ENCODE measurements around the gene FARP1. TPM values are rescaled to one million over a fixed set of nuclear protein-coding genes. Genes with fewer than 3 reads are reported as not detected.

Gene FARP1
- total RNA-seq, 3 donors from 2014 or later: 0.45 to 0.86 (median 0.63) TPM

DNA sequence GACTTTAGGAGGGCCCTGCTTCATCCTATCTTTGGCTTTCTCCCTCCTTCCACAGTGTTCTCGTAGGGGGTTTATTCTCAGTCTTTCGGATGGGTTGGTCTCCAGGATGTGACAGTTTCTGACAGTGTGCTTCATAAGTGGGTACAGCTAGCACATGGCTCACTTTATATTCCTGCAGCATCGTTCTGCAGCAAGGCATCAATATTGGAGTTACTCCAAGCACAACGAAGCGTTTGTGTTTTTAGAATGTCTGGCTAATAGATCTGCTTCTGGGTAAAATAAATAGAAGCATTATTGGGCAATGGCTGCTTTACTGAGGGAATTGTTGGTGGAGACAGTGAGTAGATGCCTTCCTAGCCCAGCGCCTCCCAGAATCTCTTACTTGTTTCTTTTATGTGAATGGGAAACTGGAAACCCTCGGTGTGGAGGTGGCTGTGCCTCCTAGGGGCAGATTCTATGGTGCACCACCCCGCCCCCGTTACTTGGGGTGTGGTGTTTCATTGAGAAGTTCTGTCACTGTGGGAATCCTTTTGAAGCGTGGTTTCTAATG lies 2.0 kb downstream of the FARP1 start:
- ATAC-seq (no peak), DNase-seq (no peak)
- Mint-ChIP-seq H3K4me3 (no peak overlapping the region), H3K27me3 (ENCODE audit: low read depth) (peaks cover 66% of the 10 kb centered on the region), H3K9me3 (no peaks in the 10 kb centered on the region), H3K4me1 (ENCODE audit: low read depth) (peaks cover 11% of the 10 kb centered on the region), H3K36me3 (ENCODE audit: insufficient read depth) (no peaks in the 10 kb centered on the region)

DNA sequence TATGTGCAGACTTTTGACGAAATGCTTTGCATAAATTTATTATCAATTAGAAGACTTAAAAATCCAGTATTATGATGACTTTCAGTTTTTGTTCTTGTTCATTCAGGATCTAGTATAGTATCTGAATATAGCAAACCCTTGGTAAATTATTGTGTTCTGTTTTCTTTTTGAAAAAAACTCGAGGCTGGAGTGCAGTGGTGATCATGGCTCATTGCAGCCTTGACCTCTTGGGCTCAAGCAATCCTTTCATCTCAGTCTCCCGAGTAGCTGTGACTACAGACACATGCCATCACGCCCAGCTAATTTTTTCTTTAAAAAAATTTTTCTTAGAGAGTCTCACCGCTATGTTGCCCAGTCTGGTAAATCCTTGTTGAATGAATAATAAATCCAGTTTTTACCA lies 4.6 kb downstream of the FARP1 start:
- Mint-ChIP-seq H3K4me1 (ENCODE audit: low read depth) (peaks cover 3% of the 10 kb centered on the region), H3K4me3 (no peak overlapping the region), H3K27me3 (ENCODE audit: low read depth) (peaks cover 59% of the 10 kb centered on the region), H3K36me3 (ENCODE audit: insufficient read depth) (no peaks in the 10 kb centered on the region), H3K9me3 (no peaks in the 10 kb centered on the region)
- DNase-seq (no peak), ATAC-seq (no peak)

DNA sequence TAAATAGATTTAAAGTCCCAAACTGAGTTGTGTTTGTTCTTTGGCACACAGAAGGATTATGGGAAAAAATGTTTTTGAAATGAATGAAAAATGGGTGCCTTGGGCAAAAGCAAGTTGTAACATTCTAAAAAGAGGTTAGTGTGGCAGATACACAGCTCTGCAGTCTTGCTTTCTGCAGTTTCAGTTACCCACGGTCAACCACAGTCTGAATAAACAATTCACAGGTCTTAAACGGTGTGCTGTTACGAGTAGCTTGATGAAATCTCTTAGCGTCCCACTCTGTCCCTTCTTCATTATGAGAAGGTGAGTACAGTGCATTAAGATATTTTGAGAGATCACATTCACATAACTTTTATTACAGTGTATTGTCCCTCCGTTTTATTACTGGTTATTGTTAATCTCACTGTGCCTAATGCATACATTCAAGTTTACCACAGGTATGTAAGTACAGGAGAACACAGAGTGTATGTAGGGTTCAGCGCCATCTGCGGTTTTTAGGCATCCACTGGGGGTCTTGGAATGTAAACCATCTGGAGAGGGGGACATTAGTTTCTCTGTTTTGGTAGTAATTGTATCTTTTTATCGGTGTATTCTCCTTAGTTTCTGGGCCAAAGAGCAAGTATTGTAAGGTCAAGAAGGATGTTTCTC lies 8.1 kb downstream of the FARP1 start:
- ATAC-seq: no peak
- Mint-ChIP-seq H3K4me1 (ENCODE audit: low read depth) (no peaks in the 10 kb centered on the region), H3K9me3 (no peaks in the 10 kb centered on the region), H3K36me3 (ENCODE audit: insufficient read depth) (no peaks in the 10 kb centered on the region), H3K4me3 (no peak overlapping the region), H3K27me3 (ENCODE audit: low read depth) (peaks cover 46% of the 10 kb centered on the region)
- DNase-seq: no peak

DNA sequence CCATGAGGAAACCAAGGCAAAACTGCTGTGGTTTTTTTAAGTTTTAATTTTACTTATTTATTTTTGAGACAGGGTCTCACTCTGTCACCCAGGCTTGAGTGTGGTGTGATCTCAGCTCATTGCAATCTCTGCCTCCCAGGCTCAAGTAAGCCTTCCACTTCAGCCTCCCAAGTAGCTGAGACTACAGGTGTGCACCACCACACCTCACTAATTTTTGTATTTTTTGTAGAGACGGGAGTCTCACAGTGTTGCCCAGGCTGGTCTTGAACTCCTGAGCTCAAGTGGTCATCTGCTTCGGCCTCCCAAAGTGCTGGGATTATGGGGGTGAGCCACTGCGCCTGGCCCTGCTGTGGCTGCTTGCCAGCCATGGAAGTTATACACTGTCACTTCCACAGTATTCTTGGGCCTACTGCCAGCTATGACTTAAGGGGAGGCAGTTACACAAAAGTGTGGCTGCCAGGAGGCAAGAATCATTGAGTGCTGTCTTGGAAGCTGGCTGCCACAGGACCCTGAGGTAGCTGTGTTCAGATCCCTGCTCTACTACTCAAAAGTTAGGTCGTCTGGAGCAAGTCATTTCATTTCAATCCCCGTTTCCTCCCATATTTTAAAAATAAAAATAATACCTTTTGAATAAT lies 12.7 kb downstream of the FARP1 start:
- H3K36me3 Mint-ChIP-seq (ENCODE audit: insufficient read depth): no peaks in the 10 kb centered on the region
- H3K27me3 Mint-ChIP-seq (ENCODE audit: low read depth): peaks cover 16% of the 10 kb centered on the region

DNA sequence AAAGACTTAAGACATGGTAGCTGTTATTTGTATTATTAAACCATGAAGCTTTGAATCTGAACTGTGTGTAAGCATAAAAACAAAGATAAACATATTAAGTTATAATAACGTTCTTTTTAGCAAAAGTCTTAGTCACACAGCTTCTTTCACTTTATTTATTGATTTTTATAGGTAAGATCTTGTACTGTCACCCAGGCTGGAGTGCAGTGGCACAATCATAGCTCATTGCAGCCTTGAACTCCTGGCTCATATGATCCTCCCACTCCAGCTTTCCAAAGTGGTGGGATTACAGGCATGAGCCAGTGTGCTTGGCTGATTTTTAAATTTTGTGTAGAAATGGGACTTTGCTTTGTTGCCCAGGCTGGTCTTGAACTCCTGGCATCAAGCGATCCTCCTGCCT lies 13.4 kb downstream of the FARP1 start:
- ATAC-seq (no peak), DNase-seq (no peak)
- H3K4me1 Mint-ChIP-seq (ENCODE audit: low read depth): no peaks in the 10 kb centered on the region
- peaks cover 14% of the 10 kb centered on the region for H3K27me3 Mint-ChIP-seq (ENCODE audit: low read depth)
- no peak overlapping the region for H3K4me3 Mint-ChIP-seq
- no peaks in the 10 kb centered on the region for H3K9me3 Mint-ChIP-seq
- no peaks in the 10 kb centered on the region for H3K36me3 Mint-ChIP-seq (ENCODE audit: insufficient read depth)

More for the DNA sequence above, 12.7 kb downstream of the FARP1 start:
- Mint-ChIP-seq H3K4me1 (ENCODE audit: low read depth) (no peaks in the 10 kb centered on the region), H3K4me3 (no peak overlapping the region), H3K9me3 (no peaks in the 10 kb centered on the region)
- no peak for DNase-seq
- ATAC-seq: no peak

DNA sequence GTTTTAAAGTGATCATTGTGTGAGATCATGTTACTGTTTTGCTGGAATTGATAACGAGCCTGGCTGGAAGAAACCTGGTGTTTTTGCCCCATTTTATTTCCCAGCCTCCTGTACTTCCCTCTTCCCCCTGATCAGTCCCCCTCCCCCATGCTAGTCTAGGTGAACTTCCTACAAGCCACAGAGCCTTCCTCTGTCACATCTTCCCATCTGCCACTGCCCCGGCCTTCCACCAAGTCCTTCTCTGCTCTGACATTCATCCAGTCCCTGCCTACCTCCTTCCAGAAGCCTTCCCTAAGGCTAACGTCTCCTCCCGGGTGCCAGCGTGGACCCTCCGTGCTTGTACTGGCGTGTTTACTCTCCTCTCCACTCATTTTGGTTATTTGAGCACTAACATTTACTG lies 14.3 kb downstream of the FARP1 start:
- H3K4me1 Mint-ChIP-seq (ENCODE audit: low read depth): no peaks in the 10 kb centered on the region
- no peaks in the 10 kb centered on the region for H3K36me3 Mint-ChIP-seq (ENCODE audit: insufficient read depth)
- H3K9me3 Mint-ChIP-seq: no peaks in the 10 kb centered on the region
- ATAC-seq (no peak), DNase-seq (no peak)
- peaks cover 8% of the 10 kb centered on the region for H3K27me3 Mint-ChIP-seq (ENCODE audit: low read depth)
- H3K4me3 Mint-ChIP-seq: no peak overlapping the region

DNA sequence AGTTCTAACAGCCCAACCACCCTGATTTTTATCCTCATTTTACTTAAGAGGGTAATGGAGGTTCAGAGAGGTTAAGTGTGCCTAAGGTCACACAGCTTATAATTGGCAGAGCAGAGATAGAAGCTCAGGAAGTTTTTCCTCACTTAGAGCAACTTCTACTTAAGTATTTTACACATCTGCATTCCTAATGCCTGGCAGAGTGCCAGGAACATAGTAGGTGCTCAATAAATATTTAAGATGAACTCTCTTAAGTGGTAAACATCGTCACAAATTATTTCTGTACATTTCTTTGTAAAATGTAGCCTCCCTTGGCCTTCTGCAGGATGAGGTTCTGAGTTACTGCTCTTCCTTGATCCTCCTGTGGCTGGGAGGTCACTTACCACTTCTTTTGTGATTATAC lies 14.7 kb downstream of the FARP1 start:
- DNase-seq (no peak), ATAC-seq (no peak)
- no peaks in the 10 kb centered on the region for H3K9me3 Mint-ChIP-seq
- H3K36me3 Mint-ChIP-seq (ENCODE audit: insufficient read depth): no peaks in the 10 kb centered on the region
- peaks cover 7% of the 10 kb centered on the region for H3K27me3 Mint-ChIP-seq (ENCODE audit: low read depth)
- H3K4me3 Mint-ChIP-seq: no peak overlapping the region
- no peaks in the 10 kb centered on the region for H3K4me1 Mint-ChIP-seq (ENCODE audit: low read depth)

DNA sequence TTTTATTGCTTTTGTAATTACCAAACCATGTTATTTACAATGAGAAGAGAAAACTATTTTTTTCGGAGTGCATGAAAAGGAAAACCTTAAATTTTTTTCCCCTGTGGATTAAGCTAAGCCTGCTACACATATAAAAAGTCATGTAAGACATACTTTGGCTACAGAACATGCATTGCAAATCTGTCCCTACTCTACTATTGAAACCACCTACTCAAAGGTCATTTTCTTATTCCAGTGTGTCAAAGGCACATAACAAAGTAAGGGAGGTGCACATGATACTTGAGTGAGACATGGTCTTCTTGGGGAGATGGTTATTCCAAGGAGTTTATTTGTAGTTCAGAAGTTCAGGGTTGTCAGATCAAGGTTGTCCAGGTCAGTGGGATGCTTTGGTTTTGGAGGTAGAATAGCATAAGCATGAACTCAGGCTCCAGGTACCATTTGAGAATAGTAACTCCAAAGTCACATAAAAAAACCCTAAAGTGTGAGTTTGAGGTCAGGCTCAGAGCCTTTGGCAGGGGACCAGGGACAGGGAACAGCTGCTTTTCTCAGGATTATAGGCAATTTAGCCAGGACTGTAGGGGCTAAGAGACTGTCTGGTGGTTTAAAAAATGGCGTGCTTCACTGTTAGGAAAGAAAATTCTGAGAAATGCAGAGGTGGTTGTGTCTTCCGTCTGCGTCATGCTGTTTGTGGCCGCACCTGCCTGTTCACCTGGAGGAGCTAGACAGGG lies 15.4 kb downstream of the FARP1 start:
- Mint-ChIP-seq H3K9me3 (no peaks in the 10 kb centered on the region), H3K4me1 (ENCODE audit: low read depth) (no peaks in the 10 kb centered on the region), H3K4me3 (no peak overlapping the region), H3K27me3 (ENCODE audit: low read depth) (peaks cover 4% of the 10 kb centered on the region), H3K36me3 (ENCODE audit: insufficient read depth) (no peaks in the 10 kb centered on the region)
- no peak for DNase-seq
- no peak for ATAC-seq

DNA sequence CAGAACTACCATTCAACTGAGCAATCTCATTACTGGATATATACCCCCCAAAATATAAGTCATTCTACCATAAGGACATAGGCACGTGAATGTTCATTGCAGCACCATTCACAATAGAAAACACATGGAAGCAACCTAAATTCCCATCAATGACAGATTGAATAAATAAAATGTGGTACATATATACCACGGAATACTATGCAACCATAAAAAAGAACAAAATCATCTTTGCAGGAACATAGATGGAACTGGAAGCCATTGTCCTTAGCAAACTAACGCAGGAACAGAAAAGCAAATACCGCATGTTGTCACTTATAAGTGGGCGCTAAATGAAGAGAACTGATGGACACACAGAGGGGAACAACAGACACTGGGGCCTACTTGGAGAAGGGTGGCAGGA lies 20.0 kb downstream of the FARP1 start:
- Mint-ChIP-seq H3K36me3 (ENCODE audit: insufficient read depth) (no peaks in the 10 kb centered on the region), H3K4me3 (no peak overlapping the region), H3K27me3 (ENCODE audit: low read depth) (no peaks in the 10 kb centered on the region), H3K9me3 (no peaks in the 10 kb centered on the region), H3K4me1 (ENCODE audit: low read depth) (no peaks in the 10 kb centered on the region)
- DNase-seq (no peak), ATAC-seq (no peak)

DNA sequence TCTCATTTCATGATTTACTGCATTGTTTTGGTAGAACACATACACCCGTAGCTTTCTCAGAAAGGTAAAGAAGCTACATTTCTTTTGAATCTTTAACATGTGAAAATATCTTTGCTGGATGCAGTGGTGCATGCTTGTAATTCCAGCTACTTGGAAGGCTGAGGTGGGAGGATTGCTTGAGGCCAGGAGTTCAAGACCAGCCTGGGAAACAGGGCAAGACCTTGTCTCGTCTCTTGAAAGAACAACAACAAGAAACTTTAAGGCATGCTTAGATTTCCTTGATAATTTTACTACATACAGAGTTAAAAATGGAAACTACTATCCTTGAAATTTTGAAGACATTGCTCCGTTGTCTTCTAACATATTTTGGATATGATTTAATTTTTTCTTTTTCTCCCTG lies 26.4 kb downstream of the FARP1 start:
- H3K36me3 Mint-ChIP-seq (ENCODE audit: insufficient read depth): no peaks in the 10 kb centered on the region
- DNase-seq (no peak), ATAC-seq (no peak)
- H3K9me3 Mint-ChIP-seq: no peaks in the 10 kb centered on the region
- H3K27me3 Mint-ChIP-seq (ENCODE audit: low read depth): peaks cover 16% of the 10 kb centered on the region
- H3K4me3 Mint-ChIP-seq: no peak overlapping the region
- no peaks in the 10 kb centered on the region for H3K4me1 Mint-ChIP-seq (ENCODE audit: low read depth)

DNA sequence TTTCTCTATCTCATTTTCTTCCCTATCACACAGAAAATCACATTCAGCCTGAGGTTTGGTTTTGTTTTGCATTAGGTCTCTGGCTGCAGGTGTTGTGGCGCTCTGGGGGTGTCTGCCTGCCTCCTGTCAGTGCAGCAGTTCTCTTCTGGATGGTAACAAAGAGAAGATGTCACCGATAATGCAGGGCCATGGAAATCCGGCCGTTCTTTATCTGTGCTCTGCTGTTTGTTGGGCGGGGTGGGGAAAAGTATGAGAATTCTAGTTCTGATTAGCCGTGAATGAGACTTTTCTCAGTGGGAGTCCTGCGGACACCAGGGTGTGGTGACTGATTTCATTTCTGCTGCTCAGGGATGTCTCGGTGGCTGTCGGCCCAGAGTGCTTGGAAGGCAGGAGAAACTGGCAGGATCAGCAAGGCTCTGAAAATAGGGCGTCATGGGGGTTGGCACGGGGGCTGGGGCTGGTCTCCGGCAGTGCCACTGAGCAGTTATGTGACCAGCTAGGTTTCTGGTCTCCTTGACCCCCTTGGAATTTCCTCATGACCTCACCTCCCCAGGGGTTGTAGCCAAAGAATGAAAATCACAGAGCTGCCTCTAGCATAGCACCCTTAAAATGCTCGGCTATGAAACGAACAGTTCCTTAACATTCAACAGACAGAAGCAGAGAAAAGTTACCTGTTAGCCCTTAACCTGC lies 29.2 kb downstream of the FARP1 start:
- no peak for DNase-seq
- Mint-ChIP-seq H3K9me3 (no peaks in the 10 kb centered on the region), H3K4me3 (no peak overlapping the region), H3K4me1 (ENCODE audit: low read depth) (no peaks in the 10 kb centered on the region), H3K27me3 (ENCODE audit: low read depth) (peaks cover 17% of the 10 kb centered on the region), H3K36me3 (ENCODE audit: insufficient read depth) (no peaks in the 10 kb centered on the region)
- ATAC-seq: no peak

DNA sequence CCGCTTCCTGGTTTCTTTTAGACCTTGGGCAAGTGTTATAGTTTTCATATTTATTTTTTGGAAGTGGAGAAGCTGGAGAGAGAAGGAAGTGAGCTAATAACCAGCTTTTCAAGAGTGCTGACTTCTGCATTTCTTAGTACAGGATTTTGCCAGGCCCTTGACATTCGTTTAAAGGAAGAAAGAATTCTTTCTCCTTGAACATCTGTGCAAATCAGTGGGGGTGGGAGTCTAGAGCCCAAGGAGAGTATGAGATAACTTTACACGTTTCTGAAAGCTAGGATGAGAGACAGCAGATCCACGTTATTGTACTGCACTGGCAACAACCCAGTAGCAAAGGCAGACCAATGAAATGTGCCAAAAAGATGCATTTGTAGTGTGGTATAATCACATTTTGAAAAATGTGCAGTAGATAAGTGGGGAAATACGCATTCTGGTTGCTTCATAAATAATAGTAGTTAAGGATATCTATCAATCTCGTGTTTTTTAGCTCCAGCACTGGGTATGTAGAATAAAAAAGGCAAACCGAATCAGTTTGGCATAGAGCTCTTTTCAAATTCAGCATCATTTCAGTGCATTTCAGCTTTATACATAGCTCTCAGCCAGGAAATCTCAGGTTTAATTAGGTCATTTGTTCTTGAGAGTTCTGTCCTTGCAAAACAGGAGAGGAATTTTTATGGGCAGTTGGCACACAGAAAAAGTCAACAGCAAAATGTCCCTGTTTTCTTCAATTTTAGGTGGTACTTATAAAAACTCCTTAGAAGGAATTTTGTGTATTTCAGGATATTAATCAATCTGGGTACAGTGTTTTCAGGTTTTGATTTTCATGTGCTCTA lies 29.9 kb downstream of the FARP1 start:
- DNase-seq (no peak), ATAC-seq (no peak)
- no peaks in the 10 kb centered on the region for H3K36me3 Mint-ChIP-seq (ENCODE audit: insufficient read depth)
- no peaks in the 10 kb centered on the region for H3K4me1 Mint-ChIP-seq (ENCODE audit: low read depth)
- no peaks in the 10 kb centered on the region for H3K9me3 Mint-ChIP-seq
- peaks cover 17% of the 10 kb centered on the region for H3K27me3 Mint-ChIP-seq (ENCODE audit: low read depth)
- no peak overlapping the region for H3K4me3 Mint-ChIP-seq

DNA sequence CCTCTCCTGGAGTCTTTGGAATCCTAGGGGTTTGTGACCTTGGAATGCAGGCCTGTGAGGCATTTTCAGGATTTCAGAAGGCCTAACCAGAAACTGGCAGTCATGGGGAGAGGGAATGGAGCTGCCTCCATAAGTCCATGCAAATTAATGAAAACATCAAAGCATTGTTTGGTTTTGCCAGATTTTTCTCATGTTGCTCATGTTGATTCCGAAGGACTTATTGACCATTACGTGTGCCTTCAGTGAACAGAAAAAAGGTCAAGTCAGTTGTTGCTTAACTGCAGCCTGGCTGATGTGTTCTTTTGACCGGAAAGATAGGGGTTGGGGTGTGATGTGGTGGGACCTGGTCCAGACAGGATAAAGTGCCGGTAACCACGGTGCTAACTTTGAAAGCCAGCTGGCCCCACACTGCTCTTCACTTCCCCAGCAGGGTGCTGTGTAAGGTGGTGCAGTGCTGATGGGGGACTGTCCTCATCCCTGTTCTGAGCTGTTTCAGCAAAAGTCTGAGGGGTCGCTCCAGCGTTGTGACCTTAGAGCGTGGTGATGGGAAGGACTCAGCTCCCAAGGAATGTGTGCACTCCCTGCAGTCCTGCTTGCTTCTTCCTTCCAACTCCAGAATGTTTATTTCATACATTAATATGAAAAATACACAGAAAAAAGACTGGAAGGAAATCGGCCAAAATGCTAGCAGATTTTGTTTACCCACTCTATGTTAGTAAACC lies 30.7 kb downstream of the FARP1 start:
- H3K27me3 Mint-ChIP-seq (ENCODE audit: low read depth): peaks cover 17% of the 10 kb centered on the region
- H3K36me3 Mint-ChIP-seq (ENCODE audit: insufficient read depth): no peaks in the 10 kb centered on the region
- DNase-seq (no peak), ATAC-seq (no peak)
- no peak overlapping the region for H3K4me3 Mint-ChIP-seq
- H3K4me1 Mint-ChIP-seq (ENCODE audit: low read depth): no peaks in the 10 kb centered on the region
- H3K9me3 Mint-ChIP-seq: no peaks in the 10 kb centered on the region

Measured in activated T-cell treated with anti-CD3 and anti-CD28 coated beads, Interleukin-2, amount 50 U/mL, for 4 hours (primary cell).